Pancreas (tissue), 10 donors: Measurements from ENCODE around the gene TMEM247. TPM values are rescaled to one million over a fixed set of nuclear protein-coding genes. Genes with fewer than 3 reads are reported as not detected.
"Not testable (repeated sequence)": the region's sequence is repeated elsewhere in the genome, so short reads cannot be mapped to it uniquely, and the experiment has no call there.

ENCODE experiments used
- ATAC-seq, 4 donors: fragments of 200-7000 bp; cut with Tn5 transposase; one replicate each; pipeline versions ENCODE4 v1.8.0 to v1.9.1; 2020; ENCODE audit warnings: mild to moderate bottlenecking in 4 of 4, moderate library complexity in 4 of 4
- DNase-seq, 6 donors: peaks; one replicate each; pipeline ENCODE4 v3.0.0-alpha.2; 2020
- FAIRE-seq: peaks from 2 replicates; lab custom pipeline; 2012; peaks lifted over from hg19 to GRCh38; lab: Jason Lieb, UNC
- H3K27ac ChIP-seq, 4 donors: fragments of 200-600 bp; sonication (generic); 1 replicate in 3 of 4; 2 replicates in 1 of 4; pipeline versions ENCODE4 v1.5.0 to v1.8.0; 2020
- H3K27me3 ChIP-seq, 4 donors: fragments of 200-600 bp; one replicate each; pipeline ENCODE4 v1.8.0; 2021
- H3K36me3 ChIP-seq, 3 donors: fragments of 200-600 bp; sonication (generic) in 1 of 3; one replicate each; pipeline versions ENCODE4 v1.5.0 to v1.8.0; 2020 to 2021
- H3K4me1 ChIP-seq, 3 donors: fragments of 200-600 bp; one replicate each; pipeline ENCODE4 v1.8.0; 2021
- H3K4me3 ChIP-seq, 4 donors: fragments of 200-600 bp; sonication (generic) in 2 of 4; one replicate each; pipeline versions ENCODE4 v1.5.0 to v1.8.0; 2020 to 2021
- H3K9me3 ChIP-seq, 4 donors: fragments of 200-600 bp; one replicate each; pipeline ENCODE4 v1.8.0; 2021
- WGBS, 2 donors: extraction: QIAGEN DNeasy Blood & Tissue Kit; methylation state at CpG; one replicate each; pipeline ENCODE4 v1.1.7; 2013; 5-methylcytosine and 5-hydroxymethylcytosine counted together
- intact Hi-C, 3 donors: fragments of 100-400 bp; cut with DNase I; formaldehyde crosslinking; loops; one replicate each; pipeline versions ENCODE4 v1.11.1 to v1.14.2; 2022
- polyA plus RNA-seq, 2 donors: library from polyadenylated mRNA; stranded (reverse); fragments of 200-250 nt; gene quantifications; one replicate each; pipeline ENCODE4 v1.2.3, GENCODE V29; 2013
- total RNA-seq, 6 donors: library from RNA; stranded (reverse); fragmentation: NEBNext Ultra II Directional in 4 of 6; extraction: Animal tissue kit (Norgen Biotek cat#: 25700) in 4 of 6; gene quantifications; one replicate each; pipeline versions ENCODE4 v1.2.1 to v1.2.4, GENCODE V29; 2021 to 2023
- TF ChIP-seq, protein P1 (sequence below), 4 donors: fragments of 200-600 bp; sonication (generic) in 3 of 4; IDR thresholded peaks; one replicate each; pipeline versions ENCODE4 v1.5.0 to v1.8.0; 2021; ENCODE audit warnings: antibody characterized with exemption in 4 of 4
- donor health status: healthy with polysubstance abuse.
- donor health status: DM: no; HTN: no; CAD: no; lungs with moderate emphysema.
- donor health status: DM: no; HTN: no; CAD: no.
- donor health status: control.
- donor health status: control.
- donor health status: Bipolar disorder and iron deficiency.
- donor health status: DM: yes; HTN: yes; CAD: no.
- donor health status: DM: no; HTN: no; CAD: no.
- donor health status: DM: no; HTN: no; CAD: no.
- donor health status: DM: yes; HTN: yes; CAD: no.

Gene TMEM247
- total and polyA plus RNA-seq, 8 donors = not detected

DNA sequence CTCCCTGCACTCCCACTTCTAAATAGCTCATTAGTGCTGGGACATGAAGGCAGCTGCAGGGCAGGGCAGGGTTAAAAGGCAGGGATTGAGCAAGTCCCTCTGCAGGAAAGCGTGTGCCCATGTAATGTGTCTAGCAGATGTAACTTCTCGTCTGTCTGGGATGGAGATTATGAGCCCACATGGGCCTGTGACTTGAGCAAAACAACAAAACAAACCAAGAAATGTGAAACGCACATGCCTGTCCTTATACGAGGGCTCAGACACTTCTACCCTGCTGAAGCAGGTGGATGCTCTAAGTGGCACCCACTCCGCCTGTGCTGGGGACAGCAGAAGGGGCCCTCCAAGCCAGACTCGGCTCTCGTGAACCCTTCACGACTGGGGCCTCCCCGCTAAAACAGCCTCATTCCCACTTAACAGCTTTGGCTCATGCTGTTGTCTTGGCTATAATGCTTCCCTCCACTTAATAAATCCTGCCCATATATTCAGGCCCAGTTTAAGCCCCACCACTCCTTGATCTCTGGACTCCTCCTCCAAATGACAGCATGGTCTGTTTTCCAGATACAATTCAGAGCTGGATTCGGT lies 40.9 kb downstream of the TMEM247 start:
- peak in 1 of 4 donors; percentile 20 for ATAC-seq
- TF ChIP-seq, protein P1, sequence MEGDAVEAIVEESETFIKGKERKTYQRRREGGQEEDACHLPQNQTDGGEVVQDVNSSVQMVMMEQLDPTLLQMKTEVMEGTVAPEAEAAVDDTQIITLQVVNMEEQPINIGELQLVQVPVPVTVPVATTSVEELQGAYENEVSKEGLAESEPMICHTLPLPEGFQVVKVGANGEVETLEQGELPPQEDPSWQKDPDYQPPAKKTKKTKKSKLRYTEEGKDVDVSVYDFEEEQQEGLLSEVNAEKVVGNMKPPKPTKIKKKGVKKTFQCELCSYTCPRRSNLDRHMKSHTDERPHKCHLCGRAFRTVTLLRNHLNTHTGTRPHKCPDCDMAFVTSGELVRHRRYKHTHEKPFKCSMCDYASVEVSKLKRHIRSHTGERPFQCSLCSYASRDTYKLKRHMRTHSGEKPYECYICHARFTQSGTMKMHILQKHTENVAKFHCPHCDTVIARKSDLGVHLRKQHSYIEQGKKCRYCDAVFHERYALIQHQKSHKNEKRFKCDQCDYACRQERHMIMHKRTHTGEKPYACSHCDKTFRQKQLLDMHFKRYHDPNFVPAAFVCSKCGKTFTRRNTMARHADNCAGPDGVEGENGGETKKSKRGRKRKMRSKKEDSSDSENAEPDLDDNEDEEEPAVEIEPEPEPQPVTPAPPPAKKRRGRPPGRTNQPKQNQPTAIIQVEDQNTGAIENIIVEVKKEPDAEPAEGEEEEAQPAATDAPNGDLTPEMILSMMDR (IDR thresholded peaks at IDR 0.05) = no peak
- no peak overlapping the region for H3K4me3 ChIP-seq
- WGBS, 2 donors = 75 to 82% methylated on average over 10 of the region's 10 CpGs
- DNase-seq = no peak
- intact Hi-C loops = no loop called here
- H3K4me1 ChIP-seq = no peaks in the 10 kb centered on the region
- no peak overlapping the region for H3K27ac ChIP-seq
- H3K36me3 ChIP-seq = no peaks in the 10 kb centered on the region
- no peak for FAIRE-seq
- no peaks in the 10 kb centered on the region for H3K9me3 ChIP-seq
- H3K27me3 ChIP-seq = no peaks in the 10 kb centered on the region

DNA sequence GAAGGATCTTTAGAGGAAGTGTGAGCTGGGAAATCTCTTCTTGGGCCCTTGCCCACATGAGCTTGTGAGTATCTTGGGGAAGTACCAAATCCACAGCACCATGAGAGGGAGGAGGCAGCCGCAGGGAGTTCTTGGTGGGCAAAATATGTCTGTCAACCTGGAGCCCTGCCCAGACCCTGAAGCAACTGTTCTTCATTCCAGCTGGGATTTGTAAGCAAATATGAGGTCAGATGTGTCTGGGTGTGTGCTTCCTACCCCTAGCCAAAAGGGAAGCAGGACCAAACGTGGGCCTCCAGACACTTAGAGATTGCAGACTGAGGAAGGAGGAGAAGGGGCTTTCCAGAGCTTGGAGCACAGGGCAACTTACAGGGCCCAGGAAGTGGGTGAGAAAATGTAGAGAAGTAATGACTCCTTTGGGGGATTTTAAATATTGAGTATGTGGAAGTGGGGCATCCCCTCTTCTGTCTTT lies 41.9 kb downstream of the TMEM247 start:
- intact Hi-C loops = no loop called here
- no peak overlapping the region for H3K4me3 ChIP-seq
- no peaks in the 10 kb centered on the region for H3K27me3 ChIP-seq
- H3K36me3 ChIP-seq = no peaks in the 10 kb centered on the region
- TF ChIP-seq, protein P1 (IDR thresholded peaks at IDR 0.05) = no peak
- ATAC-seq (peak in 3 of 4 donors; percentile 31 to 82 (median 80)), DNase-seq (peak in 1 of 6 donors; percentile 55), FAIRE-seq (no peak)
- H3K9me3 ChIP-seq = no peaks in the 10 kb centered on the region
- no peaks in the 10 kb centered on the region for H3K4me1 ChIP-seq
- 59 to 78% methylated on average over 2 of the region's 2 CpGs for WGBS, 2 donors
- H3K27ac ChIP-seq = no peak overlapping the region

DNA sequence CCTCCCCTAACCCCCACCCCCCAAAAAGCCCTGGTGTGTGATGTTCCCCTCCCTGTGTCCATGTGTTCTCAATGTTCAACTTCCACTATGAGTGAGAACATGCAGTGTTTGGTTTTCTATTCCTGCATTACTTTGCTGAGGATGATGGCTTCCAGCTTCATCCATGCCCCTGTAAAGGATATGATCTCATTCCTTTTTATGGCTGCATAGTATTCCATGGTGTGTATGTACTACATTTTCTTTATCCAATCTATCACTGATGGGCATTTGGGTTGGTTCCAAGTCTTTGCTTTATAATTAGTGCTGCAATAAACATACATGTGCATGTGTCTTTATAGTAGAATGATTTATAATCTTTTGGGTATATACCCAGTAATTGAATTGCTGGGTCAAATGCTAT lies 43.0 kb downstream of the TMEM247 start:
- DNase-seq, H3K9me3 ChIP-seq, H3K4me1 ChIP-seq, H3K4me3 ChIP-seq, H3K27me3 ChIP-seq, intact Hi-C loops, H3K27ac ChIP-seq, H3K36me3 ChIP-seq, ATAC-seq, FAIRE-seq: not testable (repeated sequence)

DNA sequence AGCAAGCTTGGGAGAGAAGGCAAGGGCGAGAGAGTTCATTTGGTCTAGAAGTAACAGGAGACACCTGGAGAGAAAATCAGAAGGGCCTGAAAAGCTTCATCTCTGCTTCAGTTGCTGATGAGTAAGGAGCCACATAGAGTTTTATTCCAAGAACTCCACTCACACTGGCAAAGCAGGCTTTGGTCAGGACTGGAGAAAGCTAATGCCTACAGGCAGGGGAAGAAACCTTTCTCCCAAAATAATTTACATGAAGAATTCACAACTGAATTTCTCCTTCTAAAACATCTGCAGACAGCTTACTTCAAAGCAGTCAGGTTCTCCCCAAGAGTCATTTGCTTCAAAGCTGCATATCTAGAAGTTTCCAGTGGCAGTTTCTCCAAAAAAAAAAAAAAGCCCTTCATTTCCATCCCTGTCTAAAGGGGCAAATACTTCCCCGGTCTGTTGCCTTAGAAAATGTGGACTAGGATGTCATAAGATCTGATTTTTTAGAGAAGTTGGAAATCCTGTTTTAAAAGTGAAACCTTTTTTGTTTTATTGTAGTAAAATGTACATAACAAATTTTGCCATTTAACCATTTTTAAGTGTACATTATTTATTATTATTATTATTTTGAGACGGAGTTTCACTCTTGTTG lies 46.3 kb downstream of the TMEM247 start:
- Histone ChIP-seq H3K36me3 (no peaks in the 10 kb centered on the region), H3K4me3 (no peak overlapping the region), H3K27ac (no peak overlapping the region), H3K27me3 (no peaks in the 10 kb centered on the region), H3K4me1 (no peaks in the 10 kb centered on the region), H3K9me3 (no peaks in the 10 kb centered on the region)
- ATAC-seq (no peak), DNase-seq (no peak), FAIRE-seq (no peak)
- TF ChIP-seq, protein P1 (IDR thresholded peaks at IDR 0.05) = no peak
- intact Hi-C loops = no loop called here
- WGBS, 2 donors = 92 to 95% methylated on average over 3 of the region's 3 CpGs

GRCh38 chr2:46528880-46529279 lies 49.5 kb downstream of the TMEM247 start:
- DNase-seq = peak in 3 of 6 donors; percentile 40 to 66 (median 55)
- TF ChIP-seq, protein P1 (IDR thresholded peaks at IDR 0.05) = no peak
- no peaks in the 10 kb centered on the region for H3K27me3 ChIP-seq
- ATAC-seq = peak; percentile 71 to 93 (median 83)
- intact Hi-C loops = no loop called here
- no peak overlapping the region for H3K27ac ChIP-seq
- no peak overlapping the region for H3K4me3 ChIP-seq
- no peak for FAIRE-seq
- H3K9me3 ChIP-seq = no peaks in the 10 kb centered on the region
- H3K4me1 ChIP-seq = no peaks in the 10 kb centered on the region
- no peaks in the 10 kb centered on the region for H3K36me3 ChIP-seq
- WGBS, 2 donors = 47 to 53% methylated on average over 1 of the region's 1 CpG
